Measurements from ENCODE around the gene BET1.
A peak's percentile ranks its signal among the peaks of the same experiment; 100 is the strongest.
"Not testable (repeated sequence)": the region's sequence is repeated elsewhere in the genome, so short reads cannot be mapped to it uniquely, and the experiment has no call there.

BET1 gene

DNA sequence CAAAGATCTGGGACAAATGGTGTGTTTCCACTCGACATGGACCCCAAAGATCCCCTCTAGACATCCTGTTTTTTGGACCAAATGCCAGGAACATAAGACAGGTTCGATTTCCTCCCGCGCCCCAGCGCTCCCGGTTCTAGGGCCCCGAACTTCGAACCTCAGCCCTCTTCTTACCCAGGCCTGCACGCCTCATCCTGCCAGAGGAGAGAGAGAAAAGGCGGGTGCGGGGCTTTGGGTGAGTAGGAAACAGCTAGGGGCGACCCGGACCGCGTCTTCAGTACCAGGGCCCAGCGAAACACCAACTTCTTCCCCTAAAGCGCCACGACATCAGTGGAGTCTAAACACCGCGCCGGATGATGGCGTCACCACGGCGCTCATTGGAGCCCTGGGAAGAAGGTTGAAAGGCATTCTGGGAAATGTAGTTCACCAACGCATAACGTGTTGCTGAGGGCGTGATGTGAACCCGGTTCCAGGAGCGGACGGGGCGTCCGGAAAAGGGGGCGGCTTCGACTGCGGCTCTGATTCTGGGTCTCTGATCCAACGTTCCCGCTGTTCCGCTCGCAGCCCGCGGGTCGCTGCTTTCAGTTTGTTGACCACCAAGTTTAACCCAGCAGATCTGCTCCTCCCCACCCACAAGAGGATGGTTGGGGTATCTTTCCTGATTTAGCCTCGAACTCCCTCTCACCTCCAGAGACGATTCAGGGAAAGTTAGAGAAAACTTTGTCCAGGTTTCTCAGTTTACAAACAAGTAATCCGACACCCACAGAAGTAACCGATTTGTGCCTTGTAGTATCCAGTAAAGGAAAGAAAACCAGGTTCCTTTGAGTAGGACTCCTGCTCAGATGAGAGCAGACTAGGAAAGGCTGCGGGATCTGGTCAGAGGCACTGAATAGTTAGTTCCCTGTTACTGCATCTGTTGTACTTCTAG lies at the start of gene BET1:
TSS of gene BET1 (minus strand) at position 332 of the 928 bp plus-strand sequence. CDS start at position 193, 139 bp downstream.
- peak; percentile 85 for DNase-seq (ENCODE audit: low read depth, low spot score)

GRCh38 chr7:94053532-94053931 lies 49.4 kb upstream of the BET1 start:
- no peak for DNase-seq (ENCODE audit: low read depth, low spot score)

DNA sequence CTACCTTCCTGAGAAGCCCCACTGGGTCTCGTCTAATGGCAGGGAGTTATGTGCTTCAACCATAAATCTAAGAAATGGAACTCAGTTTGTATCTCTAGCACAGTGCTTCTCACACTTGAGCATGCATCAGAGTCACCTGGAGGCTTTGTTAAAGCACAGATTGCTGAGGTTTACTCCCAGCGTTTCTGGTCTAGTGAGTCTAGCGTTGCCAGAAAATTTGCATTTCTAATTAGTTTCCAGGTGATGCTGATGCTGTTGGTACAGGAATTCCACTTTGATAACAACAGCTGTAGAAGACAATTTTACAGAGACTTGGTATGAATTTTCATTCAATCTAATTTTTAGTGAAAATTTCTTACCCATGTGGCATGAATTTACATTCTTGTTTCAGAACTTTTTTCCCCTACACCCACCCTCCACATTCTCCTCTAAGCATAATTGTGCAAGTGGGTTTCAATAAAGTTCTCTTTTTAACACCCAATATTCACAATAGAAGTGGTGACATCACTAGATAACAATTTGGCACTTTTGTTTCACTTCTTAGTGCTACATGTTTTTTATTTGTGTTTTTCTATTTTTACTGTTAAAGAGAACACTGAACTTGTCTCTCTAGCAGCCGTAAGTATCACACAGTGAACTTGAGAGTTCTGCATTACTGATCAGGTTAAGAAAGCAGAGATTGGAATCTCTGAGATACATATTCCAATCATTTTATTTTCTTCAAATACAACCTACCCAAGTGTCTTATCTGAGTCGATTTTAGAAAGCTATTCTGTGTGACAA lies 48.4 kb upstream of the BET1 start:
- no peak for DNase-seq (ENCODE audit: low read depth, low spot score)

GRCh38 chr7:94050046-94050445 lies 45.9 kb upstream of the BET1 start:
- no peak for DNase-seq (ENCODE audit: low read depth, low spot score)

DNA sequence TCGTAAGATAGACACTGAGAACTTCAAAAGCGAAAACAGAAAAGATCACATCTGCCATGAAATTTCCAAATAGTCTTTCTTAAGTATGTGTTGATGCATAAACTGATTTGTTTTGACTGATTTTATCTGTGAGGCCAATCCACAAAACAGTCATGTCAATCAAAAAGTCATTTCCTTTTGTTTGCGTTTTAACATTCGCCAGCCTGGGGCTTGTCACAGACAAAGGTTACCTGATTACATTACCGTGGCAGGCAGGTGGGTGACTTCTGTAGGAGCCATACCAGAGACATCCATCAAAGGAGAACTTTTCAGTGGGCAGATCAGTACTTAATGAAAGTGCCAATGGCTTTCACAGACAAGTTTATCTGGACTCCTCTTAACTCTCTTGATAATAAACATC lies 45.5 kb upstream of the BET1 start:
- no peak for DNase-seq (ENCODE audit: low read depth, low spot score)

- DNase-seq (ENCODE audit: low read depth, low spot score) = no peak
Measured at GRCh38 chr7:94048755-94049154, 44.6 kb upstream of the BET1 start.

GRCh38 chr7:94047956-94048355 lies 43.8 kb upstream of the BET1 start:
- DNase-seq (ENCODE audit: low read depth, low spot score) = no peak

GRCh38 chr7:94045581-94045980 lies 41.4 kb upstream of the BET1 start:
- DNase-seq (ENCODE audit: low read depth, low spot score) = no peak

- DNase-seq (ENCODE audit: low read depth, low spot score) = no peak
Measured at GRCh38 chr7:94044806-94045205, 40.7 kb upstream of the BET1 start.

DNA sequence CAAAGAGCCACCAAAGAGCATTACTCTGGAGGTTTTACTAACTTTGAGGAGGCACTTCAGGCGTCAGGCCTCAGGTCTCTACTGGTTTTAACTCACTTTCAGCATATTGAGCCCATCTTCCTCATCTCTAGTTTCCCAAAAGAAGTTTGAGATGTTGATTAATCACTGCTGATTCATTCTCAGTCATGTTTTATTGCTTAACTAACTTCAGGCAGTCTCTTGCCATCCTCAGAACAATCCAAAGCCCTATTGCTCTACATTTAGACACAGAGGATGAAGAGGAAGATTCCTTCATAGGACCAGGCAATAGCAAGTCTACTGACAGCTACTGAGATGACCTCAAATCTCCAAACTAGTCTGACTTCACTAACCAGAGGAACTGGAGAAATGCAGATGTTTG lies 39.1 kb upstream of the BET1 start:
- DNase-seq (ENCODE audit: low read depth, low spot score) = no peak

- no peak for DNase-seq (ENCODE audit: low read depth, low spot score)
Measured at GRCh38 chr7:94042381-94042780, 38.2 kb upstream of the BET1 start.

DNA sequence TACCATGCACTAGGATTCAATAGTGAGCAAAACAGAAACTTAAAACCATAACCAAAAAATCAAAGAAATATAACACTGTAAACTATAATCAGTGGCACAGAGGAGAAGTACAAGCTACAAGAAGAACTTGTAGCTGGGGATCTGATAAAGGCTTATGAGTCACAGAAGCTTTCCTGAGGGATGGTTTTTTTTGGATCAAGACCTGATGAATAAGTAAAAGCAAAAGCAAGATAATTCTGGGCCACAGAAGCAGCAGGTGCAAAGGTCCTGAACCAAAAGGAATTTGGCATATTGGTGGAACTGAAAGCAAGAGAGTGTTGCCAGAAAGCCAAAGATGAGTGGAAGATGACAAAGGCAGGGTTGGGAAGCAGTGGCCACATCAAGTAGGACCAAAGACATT lies 37.4 kb upstream of the BET1 start:
- DNase-seq (ENCODE audit: low read depth, low spot score) = no peak

GRCh38 chr7:94040254-94040653 lies 36.1 kb upstream of the BET1 start:
- DNase-seq (ENCODE audit: low read depth, low spot score) = no peak

- no peak for DNase-seq (ENCODE audit: low read depth, low spot score)
Measured at GRCh38 chr7:94039368-94040035, 35.3 kb upstream of the BET1 start.

DNA sequence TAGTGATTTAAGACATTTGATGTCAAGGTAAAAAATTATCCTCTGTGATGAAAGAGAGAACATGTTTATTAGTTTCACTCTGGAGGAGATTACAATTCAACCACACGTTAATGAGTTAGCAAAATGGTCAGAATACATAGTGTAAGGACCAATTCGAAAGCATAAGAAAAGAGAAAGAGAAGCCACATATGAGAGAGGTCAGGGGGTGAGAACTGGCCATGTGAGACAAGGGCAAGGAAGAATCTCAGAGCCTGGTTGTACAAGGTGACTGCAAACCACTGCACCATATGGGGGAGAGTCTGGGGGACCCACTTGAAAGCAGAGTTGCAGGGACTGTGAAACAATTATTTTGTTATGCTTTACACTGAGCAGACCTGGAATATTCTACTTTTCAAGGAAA lies 27.7 kb upstream of the BET1 start:
- no peak for DNase-seq (ENCODE audit: low read depth, low spot score)

- no peak for DNase-seq (ENCODE audit: low read depth, low spot score)
Measured at GRCh38 chr7:94030634-94031033, 26.5 kb upstream of the BET1 start.

DNA sequence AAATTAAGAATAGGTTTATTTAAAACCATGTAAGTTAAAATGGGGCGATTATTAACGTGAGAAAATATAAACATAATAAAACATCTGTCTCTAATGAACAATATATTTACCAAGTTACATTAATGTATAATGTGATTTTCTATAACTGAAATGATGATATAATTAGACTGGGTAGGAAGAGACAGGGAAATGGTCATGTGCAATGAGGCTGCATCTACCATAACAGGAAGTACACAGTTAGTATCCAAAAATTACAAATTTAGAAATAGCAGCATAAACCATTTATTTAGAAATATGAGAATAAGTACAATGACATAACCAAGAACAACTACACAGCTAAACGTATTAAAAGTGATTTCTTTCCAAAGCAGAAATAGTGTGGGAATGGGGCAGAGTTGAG lies 25.8 kb upstream of the BET1 start:
- DNase-seq (ENCODE audit: low read depth, low spot score) = no peak

DNA sequence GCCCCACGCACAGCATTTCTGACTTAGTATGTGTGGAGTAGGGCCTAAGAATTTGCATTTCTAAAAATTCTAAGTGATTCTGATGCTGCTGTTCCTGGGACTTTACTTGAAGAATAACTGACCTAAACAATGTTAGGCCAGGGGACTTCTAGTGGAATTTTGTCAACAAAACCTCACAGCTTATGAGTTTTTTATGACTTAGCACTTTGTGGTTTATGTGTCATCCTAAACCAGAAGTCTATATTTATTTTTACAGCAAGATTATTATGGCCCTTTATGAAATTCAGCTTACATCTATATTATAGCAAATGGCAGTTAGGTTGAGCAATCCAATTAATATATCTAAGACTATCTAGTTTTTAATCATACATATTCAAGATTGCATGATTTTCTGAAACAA lies 24.6 kb upstream of the BET1 start:
- no peak for DNase-seq (ENCODE audit: low read depth, low spot score)

DNA sequence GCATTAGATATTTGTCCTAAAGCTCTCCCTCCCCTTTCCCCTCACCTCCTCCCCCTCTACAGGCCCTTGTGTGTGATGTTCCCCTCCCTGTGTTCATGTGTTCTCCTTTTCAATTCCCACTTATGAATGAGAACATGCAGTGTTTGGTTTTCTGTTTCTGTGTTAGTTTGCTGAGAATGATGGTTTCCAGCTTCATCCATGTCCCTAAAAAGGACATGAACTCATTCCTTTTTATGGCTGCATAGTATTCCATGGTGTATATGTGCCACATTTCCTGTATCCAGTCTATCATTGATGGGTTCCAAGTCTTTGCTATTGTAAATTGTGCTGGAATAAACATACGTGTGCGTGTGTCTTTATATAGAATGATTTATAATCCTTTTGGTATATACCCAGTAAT lies 22.5 kb upstream of the BET1 start:
- DNase-seq (ENCODE audit: low read depth, low spot score) = not testable (repeated sequence)

DNA sequence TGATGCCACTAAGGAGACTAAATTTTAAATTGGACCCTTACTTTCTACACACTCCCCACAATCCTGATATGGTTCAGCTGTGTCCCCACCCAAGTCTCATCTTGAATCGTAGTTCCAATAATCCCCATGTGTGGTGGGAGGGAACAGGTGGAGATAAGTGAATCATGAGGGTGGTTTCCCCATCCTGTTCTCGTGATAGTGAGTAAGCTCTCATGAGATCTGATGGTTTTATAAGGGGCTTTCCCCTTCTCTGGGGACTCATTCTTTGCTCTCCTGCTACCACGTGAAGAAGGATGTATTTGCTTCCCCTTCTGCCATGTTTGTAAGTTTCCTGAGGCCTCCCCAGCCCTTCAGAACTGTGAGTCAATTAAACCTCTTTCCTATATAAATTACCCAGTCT lies 18.4 kb upstream of the BET1 start:
- DNase-seq (ENCODE audit: low read depth, low spot score) = no peak

- DNase-seq (ENCODE audit: low read depth, low spot score) = no peak
Measured at GRCh38 chr7:94016786-94017185, 12.6 kb upstream of the BET1 start.

- DNase-seq (ENCODE audit: low read depth, low spot score) = no peak
Measured at GRCh38 chr7:94015538-94015937, 11.4 kb upstream of the BET1 start.

Measured in activated naive CD8-positive, alpha-beta T cell treated with anti-CD3 and anti-CD28 coated beads, Interleukin-2, amount 50 U/mL, for 16 hours (primary cell).